HEK293 (cell line): ENCODE measurements around the gene PITPNM3.

Experiments used
- CTCF ChIA-PET: fragments of 350-600 bp; formaldehyde crosslinking; extraction: SDS; loops from one replicate; lab custom pipeline; 2021; ENCODE audit warnings: antibody characterized with exemption; lab: Yijun Ruan, JAX
- POLR2A ChIA-PET: fragments of 300-600 bp; formaldehyde crosslinking; extraction: SDS; loops from one replicate; lab custom pipeline; 2020; ENCODE audit warnings: antibody characterized with exemption, inconsistent platforms; lab: Yijun Ruan, JAX
- H3K27ac ChIP-seq: fragments of 200-500 bp; sonication (Bioruptor generic); 2 replicates; pipeline ENCODE4 v1.5.1; 2014; ENCODE audit warnings: low read depth, low read length, control low read depth, inconsistent platforms; ENCODE audit errors: extremely low read depth
- H3K36me3 ChIP-seq, 2 experiments: fragments of 200-500 bp in 1 of 2; sonication (Bioruptor generic) in 1 of 2; 1 replicate in 1 of 2; 2 replicates in 1 of 2; pipeline ENCODE4 v1.5.1; 2014 to 2017; ENCODE audit warnings: inconsistent platforms in 2 of 2, low read length in 2 of 2; ENCODE audit not compliant: control insufficient read depth in 2 of 2, insufficient read depth in 1 of 2
- H3K4me1 ChIP-seq: fragments of 200-500 bp; sonication (Bioruptor generic); 2 replicates; pipeline ENCODE4 v1.5.1; 2014; ENCODE audit warnings: mild to moderate bottlenecking, low read length, inconsistent platforms; ENCODE audit not compliant: control insufficient read depth, insufficient read depth
- H3K4me3 ChIP-seq: 2 replicates; pipeline ENCODE4 v1.5.1; 2011; ENCODE audit warnings: low read depth, mild to moderate bottlenecking, control low read depth, low read length, moderate library complexity
- H3K9me3 ChIP-seq: fragments of 200-500 bp; sonication (Bioruptor generic); 2 replicates; pipeline ENCODE4 v1.5.1; 2014; ENCODE audit warnings: low read depth, low read length, inconsistent platforms; ENCODE audit not compliant: control insufficient read depth, insufficient read depth
- FEZF1 ChIP-seq: fragments of 450-650 bp; formaldehyde crosslinking; IDR thresholded peaks from 2 replicates; pipeline ENCODE4 v1.5.1; 2016; ENCODE audit warnings: missing biosample characterization, missing genetic modification characterization
- GFI1B ChIP-seq: fragments of 450-650 bp; formaldehyde crosslinking; IDR thresholded peaks from 2 replicates; pipeline ENCODE4 v1.5.1; 2016; ENCODE audit warnings: missing biosample characterization, missing genetic modification characterization
- KLF10 ChIP-seq: fragments of 450-650 bp; IDR thresholded peaks from 2 replicates; pipeline ENCODE4 v1.5.1; 2018; ENCODE audit warnings: missing biosample characterization, mild to moderate bottlenecking, missing genetic modification characterization
- KLF17 ChIP-seq: fragments of 450-650 bp; formaldehyde crosslinking; IDR thresholded peaks from 2 replicates; pipeline ENCODE4 v1.5.1; 2016; ENCODE audit warnings: missing biosample characterization, missing genetic modification characterization
- MEIS1 ChIP-seq: sonication (generic); formaldehyde crosslinking; IDR thresholded peaks from 2 replicates; pipeline ENCODE4 v1.8.1; 2022; ENCODE audit warnings: missing genetic modification reagents, mild to moderate bottlenecking, borderline replicate concordance
- MYNN ChIP-seq: fragments of 450-650 bp; formaldehyde crosslinking; IDR thresholded peaks from 2 replicates; pipeline ENCODE4 v1.5.1; 2016; ENCODE audit warnings: missing biosample characterization, missing genetic modification characterization, borderline replicate concordance
- PRDM6 ChIP-seq: fragments of 450-650 bp; formaldehyde crosslinking; IDR thresholded peaks from 2 replicates; pipeline ENCODE4 v1.5.1; 2017; ENCODE audit warnings: missing biosample characterization, missing genetic modification characterization
- ZBTB7A ChIP-seq: fragments of 450-650 bp; formaldehyde crosslinking; IDR thresholded peaks from 2 replicates; pipeline ENCODE4 v1.5.1; 2016; ENCODE audit warnings: low read depth, missing biosample characterization, missing genetic modification characterization
- ZNF138 ChIP-seq: fragments of 450-650 bp; formaldehyde crosslinking; IDR thresholded peaks from 2 replicates; pipeline ENCODE4 v1.5.1; 2016; ENCODE audit warnings: missing biosample characterization, missing genetic modification characterization, borderline replicate concordance
- ZNF155 ChIP-seq: fragments of 450-650 bp; formaldehyde crosslinking; IDR thresholded peaks from 2 replicates; pipeline ENCODE4 v1.5.1; 2016; ENCODE audit warnings: missing biosample characterization, missing genetic modification characterization
- ZNF174 ChIP-seq: fragments of 450-650 bp; formaldehyde crosslinking; IDR thresholded peaks from 2 replicates; pipeline ENCODE4 v1.5.0; 2017; ENCODE audit warnings: missing biosample characterization, mild to moderate bottlenecking, missing genetic modification characterization
- ZNF223 ChIP-seq: fragments of 450-650 bp; formaldehyde crosslinking; IDR thresholded peaks from 2 replicates; pipeline ENCODE4 v1.5.1; 2016; ENCODE audit warnings: missing biosample characterization, missing genetic modification characterization
- ZNF302 ChIP-seq: fragments of 450-650 bp; formaldehyde crosslinking; IDR thresholded peaks from 2 replicates; pipeline ENCODE4 v1.5.1; 2016; ENCODE audit warnings: missing biosample characterization, missing genetic modification characterization, low read depth
- ZNF510 ChIP-seq: fragments of 450-650 bp; formaldehyde crosslinking; IDR thresholded peaks from 2 replicates; pipeline ENCODE4 v1.5.1; 2018; ENCODE audit warnings: mild to moderate bottlenecking, missing genetic modification characterization, missing biosample characterization; ENCODE audit not compliant: insufficient replicate concordance
- ZNF549 ChIP-seq: fragments of 450-650 bp; IDR thresholded peaks from 2 replicates; pipeline ENCODE4 v1.5.1; 2018; ENCODE audit warnings: missing biosample characterization, missing genetic modification characterization, mild to moderate bottlenecking, inconsistent platforms, moderate library complexity
- ZNF558 ChIP-seq: fragments of 450-650 bp; formaldehyde crosslinking; IDR thresholded peaks from 2 replicates; pipeline ENCODE4 v1.5.1; 2016; ENCODE audit warnings: missing biosample characterization, missing genetic modification characterization
- ZNF629 ChIP-seq: fragments of 450-650 bp; formaldehyde crosslinking; IDR thresholded peaks from 2 replicates; pipeline ENCODE4 v1.5.1; 2017; ENCODE audit warnings: missing biosample characterization, missing genetic modification characterization
- ZNF704 ChIP-seq: fragments of 450-650 bp; formaldehyde crosslinking; IDR thresholded peaks from 2 replicates; pipeline ENCODE4 v1.5.1; 2016; ENCODE audit warnings: missing biosample characterization, missing genetic modification characterization
- ZNF747 ChIP-seq: fragments of 450-650 bp; formaldehyde crosslinking; IDR thresholded peaks from 2 replicates; pipeline ENCODE4 v1.5.1; 2016; ENCODE audit warnings: missing biosample characterization, missing genetic modification characterization
- ZNF76 ChIP-seq: fragments of 450-650 bp; formaldehyde crosslinking; IDR thresholded peaks from 2 replicates; pipeline ENCODE4; 2016; ENCODE audit warnings: low read depth, missing biosample characterization, missing genetic modification characterization, borderline replicate concordance
- ZNF776 ChIP-seq: fragments of 450-650 bp; formaldehyde crosslinking; IDR thresholded peaks from 2 replicates; pipeline ENCODE4 v1.5.0; 2017; ENCODE audit warnings: missing biosample characterization, missing genetic modification characterization, borderline replicate concordance
- ZNF843 ChIP-seq: fragments of 450-650 bp; formaldehyde crosslinking; IDR thresholded peaks from 2 replicates; pipeline ENCODE4 v1.5.1; 2016; ENCODE audit warnings: missing biosample characterization, missing genetic modification characterization
- TF ChIP-seq, protein P1 (sequence below): sonication (generic); formaldehyde crosslinking; IDR thresholded peaks from 2 replicates; pipeline ENCODE4 v1.8.1; 2022; ENCODE audit warnings: mild to moderate bottlenecking, moderate library complexity, missing genetic modification reagents

Gene PITPNM3

DNA sequence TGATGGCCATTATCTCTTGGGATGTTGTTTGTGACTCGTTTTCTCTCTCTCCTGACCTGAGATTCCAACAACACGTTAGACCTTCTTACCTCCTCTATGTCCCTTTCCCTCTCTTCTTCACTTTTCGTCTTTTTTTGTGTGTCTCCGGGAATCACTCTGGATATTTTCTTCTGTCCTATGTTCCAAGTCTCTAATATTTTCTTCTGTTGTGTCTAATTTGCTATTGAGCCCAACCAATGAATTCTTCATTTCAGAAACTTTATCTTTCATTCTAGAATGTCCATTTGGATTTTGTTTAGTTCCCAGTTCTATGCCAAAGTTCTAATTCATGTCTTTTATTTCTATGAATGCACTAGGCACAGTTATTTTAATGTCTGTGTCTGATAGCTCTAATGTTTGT lies 27.1 kb upstream of the PITPNM3 start:
- no peak for TF ChIP-seq ZNF776 (tag by site-specific recombination)
- peaks cover 7% of the 10 kb centered on the region for H3K9me3 ChIP-seq
- ChIA-PET CTCF (no interaction called here), POLR2A (no interaction called here)
- peaks cover 67 to 90% of the 10 kb centered on the region in 2 experiments for H3K36me3 ChIP-seq
- no peaks in the 10 kb centered on the region for H3K4me1 ChIP-seq
- no peak overlapping the region for H3K4me3 ChIP-seq
- no peak overlapping the region for H3K27ac ChIP-seq

- Histone ChIP-seq H3K4me1 (no peaks in the 10 kb centered on the region), H3K9me3 (peaks cover 4% of the 10 kb centered on the region), H3K4me3 (no peak overlapping the region), H3K36me3 (peaks cover 40 to 84% of the 10 kb centered on the region in 2 experiments), H3K27ac (no peak overlapping the region)
- ChIA-PET CTCF (interaction anchor here (0.7 kb wide), 2 partner anchors 119 to 353 kb away, joined by 3 to 5 read pairs; no protein-coding TSS in a partner anchor), POLR2A (no interaction called here)
- TF ChIP-seq ZBTB7A (tag by site-specific recombination): no peak
- no peak for TF ChIP-seq ZNF747 (tag by site-specific recombination)
- no peak for TF ChIP-seq PRDM6
- no peak for TF ChIP-seq ZNF558 (tag by site-specific recombination)
- TF ChIP-seq ZNF155 (tag by site-specific recombination): no peak
- TF ChIP-seq ZNF704: no peak
- no peak for TF ChIP-seq MEIS1
- TF ChIP-seq ZNF223: no peak
- TF ChIP-seq GFI1B: no peak
- TF ChIP-seq, protein P1, sequence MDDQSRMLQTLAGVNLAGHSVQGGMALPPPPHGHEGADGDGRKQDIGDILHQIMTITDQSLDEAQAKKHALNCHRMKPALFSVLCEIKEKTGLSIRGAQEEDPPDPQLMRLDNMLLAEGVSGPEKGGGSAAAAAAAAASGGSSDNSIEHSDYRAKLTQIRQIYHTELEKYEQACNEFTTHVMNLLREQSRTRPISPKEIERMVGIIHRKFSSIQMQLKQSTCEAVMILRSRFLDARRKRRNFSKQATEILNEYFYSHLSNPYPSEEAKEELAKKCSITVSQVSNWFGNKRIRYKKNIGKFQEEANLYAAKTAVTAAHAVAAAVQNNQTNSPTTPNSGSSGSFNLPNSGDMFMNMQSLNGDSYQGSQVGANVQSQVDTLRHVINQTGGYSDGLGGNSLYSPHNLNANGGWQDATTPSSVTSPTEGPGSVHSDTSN (CRISPR knock-in tag): no peak
- TF ChIP-seq ZNF629: no peak
- TF ChIP-seq ZNF76 (tag by site-specific recombination): no peak
- TF ChIP-seq ZNF302: no peak
Observed at GRCh38 chr17:6580625-6581024, 24.3 kb upstream of the PITPNM3 start.

- ChIA-PET POLR2A (no interaction called here), CTCF (interaction anchor here (1.6 kb wide), 1 partner anchor 106 kb away, joined by 9 read pairs; no protein-coding TSS in a partner anchor)
- no peak overlapping the region for H3K4me3 ChIP-seq
- H3K27ac ChIP-seq: no peak overlapping the region
- H3K4me1 ChIP-seq: no peaks in the 10 kb centered on the region
- H3K36me3 ChIP-seq: peaks cover 18 to 70% of the 10 kb centered on the region in 2 experiments
- peaks cover 2% of the 10 kb centered on the region; the same call in 1 of the 2 replicates for H3K9me3 ChIP-seq
- TF ChIP-seq FEZF1 (tag by site-specific recombination) (no peak), ZNF138 (tag by site-specific recombination) (no peak), KLF17 (no peak), MYNN (tag by site-specific recombination) (no peak), ZNF549 (tag by site-specific recombination) (no peak), PRDM6 (no peak), KLF10 (tag by site-specific recombination) (no peak), ZNF843 (tag by site-specific recombination) (no peak), ZNF174 (tag by site-specific recombination) (no peak), ZNF510 (tag by site-specific recombination) (no peak)
- TF ChIP-seq, protein P1 (CRISPR knock-in tag): no peak
Observed at GRCh38 chr17:6578491-6578890, 22.1 kb upstream of the PITPNM3 start.
